GM12864 (cell line): Measurements from ENCODE around the gene DBX2.
"Not testable (repeated sequence)": the region's sequence is repeated elsewhere in the genome, so short reads cannot be mapped to it uniquely, and the experiment has no call there.

Experiments used
- DNase-seq: peaks from one replicate; pipeline ENCODE4 v3.0.0-alpha.2; 2011; ENCODE audit warnings: low read depth
- H3K4me3 ChIP-seq: 2 replicates; pipeline ENCODE4 v1.5.1; 2011; ENCODE audit warnings: mild to moderate bottlenecking, low read depth, low read length, control low read depth
- TF ChIP-seq, protein P1 (sequence below): IDR thresholded peaks from 2 replicates; pipeline ENCODE4 v1.5.1; 2011; ENCODE audit warnings: low read depth, mild to moderate bottlenecking, moderate library complexity, low read length, control low read depth, inconsistent platforms; ENCODE audit errors: missing control alignments

DBX2 gene

DNA sequence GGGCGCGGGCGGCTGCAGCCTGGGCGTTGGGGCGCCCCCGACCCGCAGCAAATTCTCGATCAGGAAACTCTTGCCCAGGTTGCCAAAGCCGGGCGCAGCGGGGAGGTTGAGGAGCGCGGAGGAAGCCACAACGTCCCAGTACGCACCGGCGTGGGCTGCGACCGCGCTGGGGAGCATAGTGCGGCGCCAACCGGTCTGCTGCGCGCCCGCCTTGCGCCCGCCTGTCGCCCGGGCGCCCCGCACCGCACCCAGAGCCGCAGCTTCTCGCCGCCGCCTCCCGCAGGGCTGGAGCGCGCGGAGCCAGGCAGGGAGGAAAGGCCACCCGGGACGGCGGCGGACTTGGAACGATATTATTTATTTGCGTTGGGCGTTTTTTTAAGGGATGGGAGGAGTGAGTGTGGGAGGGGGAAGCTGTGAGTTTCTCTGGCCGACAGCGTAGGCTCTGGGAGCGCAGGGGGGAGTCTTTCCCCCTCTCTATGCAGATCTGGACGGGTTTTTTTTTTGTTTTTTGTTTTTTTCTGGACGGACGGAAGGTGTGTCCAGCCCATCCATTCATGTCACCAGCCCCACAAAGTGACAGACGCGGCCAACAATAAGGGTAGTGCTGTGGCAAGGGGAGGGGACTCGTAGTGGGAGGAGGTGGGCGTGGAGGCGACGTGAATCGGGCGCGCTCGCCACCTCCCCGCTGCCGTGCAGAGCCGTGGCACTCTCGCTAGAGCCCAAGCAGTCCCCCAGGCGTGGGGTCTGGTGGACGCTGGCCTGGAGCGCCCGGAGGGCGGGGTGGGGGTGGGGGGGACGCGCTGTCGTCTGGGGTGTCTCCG is at the start of gene DBX2:
DBX2 (minus strand) TSS at position 349 of the 821 bp plus-strand sequence; CDS start at position 177, 172 bp downstream.
- no peak for DNase-seq
- no peak within 1 kb of the TSS for H3K4me3 ChIP-seq
- TF ChIP-seq, protein P1, sequence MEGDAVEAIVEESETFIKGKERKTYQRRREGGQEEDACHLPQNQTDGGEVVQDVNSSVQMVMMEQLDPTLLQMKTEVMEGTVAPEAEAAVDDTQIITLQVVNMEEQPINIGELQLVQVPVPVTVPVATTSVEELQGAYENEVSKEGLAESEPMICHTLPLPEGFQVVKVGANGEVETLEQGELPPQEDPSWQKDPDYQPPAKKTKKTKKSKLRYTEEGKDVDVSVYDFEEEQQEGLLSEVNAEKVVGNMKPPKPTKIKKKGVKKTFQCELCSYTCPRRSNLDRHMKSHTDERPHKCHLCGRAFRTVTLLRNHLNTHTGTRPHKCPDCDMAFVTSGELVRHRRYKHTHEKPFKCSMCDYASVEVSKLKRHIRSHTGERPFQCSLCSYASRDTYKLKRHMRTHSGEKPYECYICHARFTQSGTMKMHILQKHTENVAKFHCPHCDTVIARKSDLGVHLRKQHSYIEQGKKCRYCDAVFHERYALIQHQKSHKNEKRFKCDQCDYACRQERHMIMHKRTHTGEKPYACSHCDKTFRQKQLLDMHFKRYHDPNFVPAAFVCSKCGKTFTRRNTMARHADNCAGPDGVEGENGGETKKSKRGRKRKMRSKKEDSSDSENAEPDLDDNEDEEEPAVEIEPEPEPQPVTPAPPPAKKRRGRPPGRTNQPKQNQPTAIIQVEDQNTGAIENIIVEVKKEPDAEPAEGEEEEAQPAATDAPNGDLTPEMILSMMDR = no peak

DNA sequence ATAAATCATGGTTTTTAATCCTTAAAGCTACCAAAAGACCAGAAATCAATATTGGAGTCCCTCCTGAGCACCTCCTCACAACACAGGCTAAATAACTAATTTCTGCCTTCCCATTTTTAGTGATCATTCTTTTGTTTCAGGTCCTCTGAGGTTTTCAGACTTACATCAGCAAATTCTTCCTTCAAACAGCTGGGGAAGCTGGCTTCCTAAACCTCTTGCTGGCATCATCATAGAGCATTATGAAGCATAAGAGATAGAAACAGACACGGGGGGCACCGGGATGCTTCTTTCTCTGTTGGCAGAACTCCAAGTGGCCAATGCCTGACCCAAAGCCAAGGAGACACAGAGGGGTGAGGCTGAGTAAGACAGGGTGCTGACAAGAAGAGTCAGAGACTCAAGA is 47.9 kb upstream of the DBX2 start:
- H3K4me3 ChIP-seq = no peak overlapping the region
- TF ChIP-seq, protein P1 = no peak
- DNase-seq = no peak

DNA sequence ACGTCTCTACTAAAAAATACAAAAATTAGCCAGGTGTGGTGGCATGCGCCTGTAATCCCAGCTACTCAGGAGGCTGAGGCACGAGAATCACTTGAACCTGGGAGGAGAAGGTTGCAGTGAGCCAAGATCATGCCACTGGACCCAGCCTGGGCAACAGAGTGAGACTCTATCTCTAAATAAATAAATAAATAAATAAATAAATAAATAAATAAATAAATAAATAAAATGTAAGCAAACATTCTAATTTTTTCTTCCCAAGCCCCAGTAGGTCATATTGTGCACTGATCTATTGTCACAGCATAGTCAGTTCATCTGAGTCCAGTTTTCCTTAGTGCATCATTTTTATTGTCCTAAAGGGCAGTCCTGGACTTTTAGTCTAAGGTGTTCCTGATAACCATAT is 44.5 kb upstream of the DBX2 start:
- not testable (repeated sequence) for DNase-seq, H3K4me3 ChIP-seq

DNA sequence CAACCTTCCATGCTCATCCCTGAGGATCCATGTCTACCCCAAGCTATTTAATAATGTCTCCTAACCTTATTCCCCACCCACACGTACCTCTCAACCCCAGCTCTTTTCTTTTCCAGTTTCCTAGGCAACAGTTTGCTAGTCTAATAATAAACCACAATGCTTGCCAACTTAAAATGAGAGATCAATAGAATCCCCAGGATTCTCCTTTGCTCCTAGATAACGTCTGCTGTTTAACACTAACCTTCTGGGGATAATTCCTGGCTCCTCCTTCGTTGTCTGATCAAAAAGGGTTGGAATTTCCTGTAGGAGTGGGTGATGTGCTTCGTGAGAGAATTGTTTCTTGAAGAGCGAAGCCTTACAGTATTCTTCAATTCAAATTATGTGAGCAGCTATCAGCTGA is 42.2 kb upstream of the DBX2 start:
- TF ChIP-seq, protein P1 = no peak
- no peak overlapping the region for H3K4me3 ChIP-seq
- no peak for DNase-seq

DNA sequence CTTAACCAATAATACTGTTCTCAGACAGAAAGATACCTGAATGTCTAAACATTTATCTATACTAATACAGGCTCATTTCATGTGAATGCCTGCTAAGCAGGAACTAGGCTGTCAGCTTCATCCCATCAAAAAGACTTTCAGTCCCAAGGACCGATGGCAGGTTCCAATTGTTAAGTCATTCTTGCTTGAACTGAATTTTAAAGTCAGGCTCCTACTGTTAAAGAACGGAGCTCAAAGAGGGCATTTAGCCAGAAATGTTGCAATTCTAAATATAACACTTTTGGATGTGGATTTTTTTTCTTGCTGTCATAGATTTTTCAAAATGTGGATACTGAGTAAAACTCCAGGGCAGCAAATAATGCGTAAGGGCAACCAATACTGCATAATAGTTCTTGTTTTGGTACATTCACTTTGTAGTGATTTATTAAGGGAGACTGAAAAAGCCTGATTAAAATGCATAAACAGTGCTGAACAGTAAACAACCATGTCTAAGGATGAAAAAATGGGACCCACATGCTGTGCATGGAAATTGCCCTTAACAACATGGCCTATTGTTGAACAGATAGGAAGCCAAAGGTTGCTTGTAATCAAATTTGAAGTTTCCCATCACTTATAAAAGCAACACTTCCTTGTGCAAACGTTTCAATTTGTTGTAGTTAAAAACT is 38.6 kb upstream of the DBX2 start:
- DNase-seq = no peak
- H3K4me3 ChIP-seq = no peak overlapping the region
- TF ChIP-seq, protein P1 = no peak

DNA sequence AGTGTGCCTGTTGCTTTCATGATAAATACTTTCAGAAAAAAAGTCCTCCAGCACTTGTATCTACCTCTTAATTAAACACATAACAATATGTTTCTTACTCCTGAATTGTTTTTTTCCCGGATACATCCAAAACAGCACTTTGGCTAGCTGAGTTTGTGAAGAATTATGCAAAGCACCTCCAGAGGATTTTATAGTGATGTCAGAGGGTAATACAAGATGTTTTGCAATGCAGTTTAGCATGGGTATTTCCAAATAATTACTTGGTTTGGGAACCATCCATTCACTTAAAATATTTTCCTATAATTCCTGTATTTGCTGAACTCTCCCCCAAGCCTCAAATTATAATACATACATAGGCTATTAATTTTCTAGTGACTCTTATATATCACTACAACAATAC is 37.7 kb upstream of the DBX2 start:
- no peak overlapping the region for H3K4me3 ChIP-seq
- TF ChIP-seq, protein P1 = no peak
- no peak for DNase-seq

DNA sequence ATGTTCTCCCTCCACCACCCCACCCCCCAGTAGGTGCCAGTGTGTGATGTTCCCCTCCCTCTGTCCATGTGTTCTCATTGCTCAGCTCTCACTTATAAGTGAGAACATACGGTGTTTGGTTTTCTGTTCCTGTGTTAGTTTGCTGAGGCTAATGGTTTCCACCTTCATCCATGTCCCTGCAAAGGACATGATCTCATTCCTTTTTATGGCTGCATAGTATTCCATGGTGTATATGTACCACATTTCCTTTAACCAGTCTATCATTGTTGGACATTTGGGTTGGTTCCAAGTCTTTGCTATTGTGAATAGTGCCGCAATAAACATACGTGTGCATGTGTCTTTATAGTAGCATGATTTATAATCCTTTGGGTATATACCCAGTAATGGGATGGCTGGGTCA is 33.3 kb upstream of the DBX2 start:
- not testable (repeated sequence) for H3K4me3 ChIP-seq, DNase-seq

DNA sequence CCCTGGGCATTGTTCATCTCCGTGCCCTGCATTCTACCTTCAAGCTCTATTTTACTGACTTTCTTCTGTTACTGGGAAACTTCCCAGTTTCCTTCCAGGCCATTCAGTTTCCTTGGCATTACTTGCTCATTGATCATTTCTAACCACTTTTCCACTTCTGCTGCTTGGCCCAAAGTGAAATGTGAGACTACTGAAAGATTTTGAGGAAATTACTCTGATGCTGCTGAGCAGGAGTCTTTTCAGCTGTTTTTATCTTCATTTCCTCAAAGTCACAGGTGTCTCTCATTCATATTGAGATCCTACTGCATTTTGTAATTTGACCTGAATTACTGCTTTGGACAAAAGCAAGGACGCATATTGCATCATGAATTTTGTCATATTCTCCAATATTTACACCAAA is 26.4 kb upstream of the DBX2 start:
- H3K4me3 ChIP-seq = no peak overlapping the region
- TF ChIP-seq, protein P1 = no peak
- no peak for DNase-seq
